Right atrium auricular region (tissue), 2 donors: ENCODE data around the gene ECE2. TPM values are rescaled to one million over a fixed set of nuclear protein-coding genes. Genes with fewer than 3 reads are reported as not detected.

Experiments
- DNase-seq: peaks from one replicate; pipeline ENCODE4 v3.0.0-alpha.2; 2019; ENCODE audit warnings: low spot score
- H3K27ac ChIP-seq, 2 donors: fragments of 200-600 bp; sonication (generic); 1 replicate in 1 of 2; 2 replicates in 1 of 2; pipeline ENCODE4 v1.5.1; 2016 to 2019
- H3K27me3 ChIP-seq, 2 donors: fragments of 200-600 bp; sonication (generic); one replicate each; pipeline versions ENCODE4 v1.5.1 to v1.6.0; 2017 to 2019
- H3K36me3 ChIP-seq: fragments of 200-600 bp; sonication (generic); one replicate; pipeline ENCODE4 v1.5.1; 2016
- H3K4me1 ChIP-seq, 2 donors: fragments of 200-600 bp; sonication (generic); one replicate each; pipeline versions ENCODE4 v1.5.1 to v1.6.0; 2017 to 2019
- H3K4me3 ChIP-seq, 2 donors: fragments of 200-600 bp; sonication (generic); 1 replicate in 1 of 2; 2 replicates in 1 of 2; pipeline ENCODE4 v1.5.1; 2017 to 2019; ENCODE audit warnings: mild to moderate bottlenecking in 1 of 2, moderate library complexity in 1 of 2
- H3K9me3 ChIP-seq, 2 donors: fragments of 200-600 bp; sonication (generic); one replicate each; pipeline ENCODE4 v1.5.1; 2019
- CTCF ChIP-seq, 2 donors: fragments of 200-600 bp; sonication (generic); IDR thresholded peaks; one replicate each; pipeline ENCODE4 v1.5.1; 2019; ENCODE audit warnings: antibody characterized with exemption in 2 of 2
- total RNA-seq, 2 donors: library from RNA; depleted of rRNA; stranded (reverse); fragments of >200 nt; gene quantifications; one replicate each; pipeline ENCODE4 v1.1.0, GENCODE V29; 2016

The ECE2 gene
- total RNA-seq, 2 donors from 2014 or later, result 1.6 TPM; not detected in 1

- Histone ChIP-seq H3K27me3 (no peaks in the 10 kb centered on the region), H3K36me3 (peaks cover 4% of the 10 kb centered on the region), H3K4me1 (peaks cover 0 to 14% of the 10 kb centered on the region in 2 donors), H3K4me3 (peak overlapping the region; percentile 87 to 93), H3K27ac (peak overlapping the region; percentile 63 to 86), H3K9me3 (no peaks in the 10 kb centered on the region)
- DNase-seq, result peak; percentile 90
- TF ChIP-seq CTCF (IDR thresholded peaks at IDR 0.05), result peak; percentile 86 to 95
These were observed 25.5 kb upstream of the ECE2 start for GRCh38 chr3:184250167-184250828.

DNA sequence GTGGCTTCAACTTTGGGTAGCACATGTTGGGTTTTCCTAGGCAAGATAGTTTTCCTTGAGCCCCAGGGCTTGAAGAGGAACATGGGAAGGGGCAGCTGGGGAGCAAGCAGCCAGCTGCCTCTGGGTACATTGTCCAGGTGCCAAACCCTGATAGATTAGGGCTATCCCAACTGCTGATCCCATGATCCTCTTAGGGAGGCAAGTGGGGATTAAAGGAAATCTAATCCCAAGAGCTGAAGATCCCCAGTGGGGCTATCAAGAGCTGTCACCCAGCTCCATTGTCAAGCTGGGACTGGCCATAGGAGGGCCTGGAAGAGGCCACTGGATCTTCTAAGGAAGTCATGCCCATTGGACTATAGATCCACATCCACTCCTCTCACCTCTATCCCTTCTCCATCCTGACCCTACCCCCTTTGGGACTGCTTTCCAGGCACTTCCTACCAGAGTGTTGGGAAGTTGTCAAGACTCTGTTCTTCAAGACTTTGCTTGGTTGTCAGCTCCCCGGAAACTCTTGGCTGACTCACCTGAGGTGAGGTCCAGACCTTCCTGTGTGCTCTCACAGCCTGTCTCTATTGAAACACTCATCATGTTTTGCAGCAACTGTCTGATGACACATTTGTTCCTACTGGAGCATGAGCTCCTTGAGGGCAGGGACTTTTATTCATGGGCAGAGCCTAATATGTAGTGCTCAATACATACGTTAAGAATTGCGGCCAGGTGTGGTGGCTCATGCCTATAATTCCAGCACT lies 20.4 kb upstream of the ECE2 start:
- Histone ChIP-seq H3K27ac (no peak overlapping the region), H3K36me3 (no peaks in the 10 kb centered on the region), H3K27me3 (peaks cover 0 to 3% of the 10 kb centered on the region in 2 donors)

DNA sequence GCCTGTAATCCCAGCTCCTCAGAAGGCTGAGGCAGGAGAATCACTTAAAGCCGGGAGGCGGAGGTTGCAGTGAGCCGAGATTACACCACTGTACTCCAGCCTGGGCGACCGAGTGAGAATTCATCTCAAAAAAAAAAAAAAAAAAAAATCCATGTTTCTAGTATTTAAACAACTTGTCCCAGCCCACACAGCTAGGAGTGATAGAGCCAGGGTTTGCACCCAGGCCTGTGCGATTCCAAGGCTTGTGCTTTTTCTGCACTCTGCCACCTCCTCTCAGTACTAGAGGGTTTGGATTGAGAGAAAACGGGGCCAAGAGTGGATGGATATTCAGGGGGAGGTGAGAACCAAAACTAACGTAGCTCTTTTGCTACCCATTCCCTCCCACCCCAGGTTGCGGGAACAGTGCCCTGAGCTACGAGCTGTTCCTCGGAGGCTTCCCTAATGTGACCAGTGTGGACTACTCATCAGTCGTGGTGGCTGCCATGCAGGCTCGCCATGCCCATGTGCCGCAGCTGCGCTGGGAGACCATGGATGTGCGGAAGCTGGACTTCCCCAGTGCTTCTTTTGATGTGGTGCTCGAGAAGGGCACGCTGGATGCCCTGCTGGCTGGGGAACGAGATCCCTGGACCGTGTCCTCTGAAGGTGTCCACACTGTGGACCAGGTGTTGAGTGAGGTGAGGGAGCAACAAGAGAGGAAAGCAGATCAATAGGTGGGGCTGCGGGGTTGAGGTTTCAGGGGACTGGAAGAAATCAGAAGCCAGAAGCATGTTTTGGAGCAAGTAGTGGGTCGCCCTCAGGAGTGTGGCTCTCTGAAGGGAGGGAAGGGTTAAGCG lies 18.5 kb upstream of the ECE2 start:
- H3K27me3 ChIP-seq, result peaks cover 0 to 12% of the 10 kb centered on the region in 2 donors

More for the DNA sequence above, 20.4 kb upstream of the ECE2 start:
- TF ChIP-seq CTCF (IDR thresholded peaks at IDR 0.05), result no peak
- Histone ChIP-seq H3K4me3 (no peak overlapping the region), H3K9me3 (no peaks in the 10 kb centered on the region), H3K4me1 (peaks cover 0 to 10% of the 10 kb centered on the region in 2 donors)
- no peak for DNase-seq

GRCh38 chr3:184258926-184259325 lies 16.9 kb upstream of the ECE2 start:
- H3K4me1 ChIP-seq, result peaks cover 0 to 32% of the 10 kb centered on the region in 2 donors

More for the DNA sequence above, 18.5 kb upstream of the ECE2 start:
- Histone ChIP-seq H3K4me3 (no peak overlapping the region), H3K36me3 (no peaks in the 10 kb centered on the region), H3K9me3 (no peaks in the 10 kb centered on the region), H3K27ac (no peak overlapping the region), H3K4me1 (peaks cover 0 to 26% of the 10 kb centered on the region in 2 donors)
- TF ChIP-seq CTCF (IDR thresholded peaks at IDR 0.05), result no peak
- DNase-seq, result no peak

More at GRCh38 chr3:184258926-184259325, 16.9 kb upstream of the ECE2 start:
- no peak for TF ChIP-seq CTCF (IDR thresholded peaks at IDR 0.05)
- Histone ChIP-seq H3K4me3 (no peak overlapping the region), H3K27me3 (peaks cover 3 to 23% of the 10 kb centered on the region in 2 donors), H3K9me3 (no peaks in the 10 kb centered on the region), H3K27ac (no peak overlapping the region), H3K36me3 (no peaks in the 10 kb centered on the region)
- no peak for DNase-seq
